Activated CD4-positive, alpha-beta memory T cell treated with anti-CD3 and anti-CD28 coated beads, Interleukin-2, amount 10 ng/mL, durations not matched to agents 7 days and 5 days (primary cell): ENCODE results near the gene SETD2. TPM values are rescaled to one million over a fixed set of nuclear protein-coding genes. Genes with fewer than 3 reads are reported as not detected.
"Not testable (repeated sequence)": the region's sequence is repeated elsewhere in the genome, so short reads cannot be mapped to it uniquely, and the experiment has no call there.

ENCODE experiments used
- CTCF ChIA-PET: fragments of 350-600 bp; sonication (Branson Sonifier 250); formaldehyde crosslinking; loops from one replicate; lab custom pipeline; 2021; ENCODE audit warnings: antibody characterized with exemption, inconsistent platforms; lab: Charles Lee
- POLR2A ChIA-PET: fragments of 350-600 bp; sonication (Branson Sonifier 250); formaldehyde crosslinking; loops from one replicate; lab custom pipeline; 2021; ENCODE audit warnings: antibody characterized with exemption; lab: Charles Lee
- DNase-seq: peaks from one replicate; pipeline ENCODE4 v3.0.0-alpha.2; 2020
- H3K27ac Mint-ChIP-seq: one replicate; pipeline ENCODE4 v1.8.0; 2021; ENCODE audit warnings: mild to moderate bottlenecking, mixed read lengths
- H3K27me3 Mint-ChIP-seq: one replicate; pipeline ENCODE4 v1.8.0; 2021; ENCODE audit warnings: mixed read lengths
- H3K36me3 Mint-ChIP-seq: one replicate; pipeline ENCODE4 v1.8.0; 2021; ENCODE audit warnings: low read depth, mixed read lengths
- H3K4me1 Mint-ChIP-seq: one replicate; pipeline ENCODE4 v1.8.0; 2021; ENCODE audit warnings: mixed read lengths
- H3K4me3 Mint-ChIP-seq: one replicate; pipeline ENCODE4 v1.8.0; 2021; ENCODE audit warnings: mild to moderate bottlenecking, mixed read lengths
- H3K9me3 Mint-ChIP-seq: one replicate; pipeline ENCODE4 v1.8.0; 2021; ENCODE audit warnings: mixed read lengths
- total RNA-seq, 2 experiments: library from RNA; stranded (reverse); gene quantifications; one replicate each; pipeline ENCODE4 v1.2.3, GENCODE V29; 2021

SETD2 gene
- total RNA-seq, 2 experiments from 2014 or later, result 37.4 to 41.5 TPM

DNA sequence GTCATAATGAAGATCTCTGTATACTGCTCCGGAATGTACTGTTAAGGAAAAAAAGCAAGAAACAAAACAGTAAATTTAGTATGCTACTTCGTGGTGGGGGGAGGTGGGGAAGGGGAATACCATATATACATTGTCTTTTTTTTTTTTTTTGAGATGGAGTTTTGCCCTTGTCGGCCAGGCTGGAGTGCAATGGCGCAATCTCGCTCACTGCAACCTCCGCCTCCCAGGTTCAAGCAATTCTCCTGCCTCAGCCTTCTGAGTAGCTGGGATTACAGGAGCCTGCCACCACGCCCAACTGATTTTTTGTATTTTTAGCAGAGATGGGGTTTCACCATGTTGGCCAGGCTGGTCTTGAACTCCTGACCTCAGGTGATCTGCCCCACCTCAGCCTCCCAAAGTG, 21.4 kb downstream of the SETD2 start:
- DNase-seq, H3K27me3 Mint-ChIP-seq, H3K36me3 Mint-ChIP-seq, CTCF ChIA-PET, H3K4me3 Mint-ChIP-seq, H3K9me3 Mint-ChIP-seq, H3K27ac Mint-ChIP-seq: not testable (repeated sequence)
- POLR2A ChIA-PET, result interaction anchor here (1.3 to 2.3 kb wide), 2 partner anchors 20 to 22 kb away, joined by 3 to 9 read pairs; partner anchors contain the start of gene SETD2
- peaks cover 22% of the 10 kb centered on the region for H3K4me1 Mint-ChIP-seq

DNA sequence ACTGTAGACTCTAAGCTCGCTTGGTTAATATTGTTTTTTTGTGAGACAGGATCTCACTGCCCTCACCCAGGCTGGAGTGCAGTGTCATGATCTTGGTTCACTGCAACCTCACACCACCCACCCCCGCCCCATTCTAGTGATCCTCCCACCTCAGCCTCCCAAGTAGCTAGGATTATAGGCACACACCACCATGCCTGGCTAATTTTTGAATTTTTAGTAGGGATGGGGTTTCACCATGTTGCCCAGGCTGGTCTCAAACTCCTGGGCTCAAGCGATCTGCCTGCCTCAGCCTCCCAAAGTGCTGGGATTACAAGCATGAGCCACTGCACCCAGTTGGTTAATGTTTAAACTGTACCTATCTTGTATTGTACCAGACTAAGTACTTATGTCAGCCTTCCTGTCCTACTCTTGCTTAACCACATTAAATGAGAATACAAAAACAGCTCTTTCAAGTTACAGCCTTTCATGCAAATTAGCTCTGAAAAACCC, 22.9 kb downstream of the SETD2 start:
- ChIA-PET CTCF (interaction anchor here (0.5 to 1.4 kb wide), 2 partner anchors 23 to 648 kb away, joined by 3 to 4 read pairs; partner anchors contain the start of gene SETD2), POLR2A (interaction anchor here (1.1 to 2.6 kb wide), 2 partner anchors 24 to 142 kb away, joined by 3 to 11 read pairs; partner anchors contain the start of genes KLHL18 and SETD2)
- H3K36me3 Mint-ChIP-seq, H3K27ac Mint-ChIP-seq, H3K9me3 Mint-ChIP-seq, H3K4me3 Mint-ChIP-seq, H3K27me3 Mint-ChIP-seq, DNase-seq: not testable (repeated sequence)
- H3K4me1 Mint-ChIP-seq, result peaks cover 23% of the 10 kb centered on the region

DNA sequence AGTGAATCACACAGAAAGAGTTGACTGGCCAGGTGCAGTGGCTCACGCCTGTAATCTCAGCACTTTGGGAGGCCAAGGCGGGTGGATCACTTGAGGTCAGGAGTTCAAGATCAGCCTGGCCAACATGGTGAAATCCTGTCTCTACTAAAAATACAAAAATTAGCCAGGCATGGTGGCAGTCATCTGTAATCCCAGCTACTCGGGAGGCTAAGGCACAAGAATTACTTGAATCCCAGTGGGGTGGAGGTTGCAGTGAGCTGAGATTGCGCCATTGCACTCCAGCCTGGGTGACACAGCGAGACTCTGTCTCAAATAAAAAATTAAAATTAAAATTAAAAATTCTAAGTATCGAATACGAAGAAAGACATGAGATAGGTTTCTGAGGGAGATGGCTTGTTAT, 23.4 kb downstream of the SETD2 start:
- H3K27me3 Mint-ChIP-seq, H3K27ac Mint-ChIP-seq, H3K36me3 Mint-ChIP-seq, DNase-seq, H3K9me3 Mint-ChIP-seq, H3K4me3 Mint-ChIP-seq: not testable (repeated sequence)
- POLR2A ChIA-PET, result interaction anchor here (1.1 to 2.6 kb wide), 2 partner anchors 24 to 142 kb away, joined by 3 to 11 read pairs; partner anchors contain the start of genes KLHL18 and SETD2
- H3K4me1 Mint-ChIP-seq, result peaks cover 25% of the 10 kb centered on the region
- CTCF ChIA-PET, result interaction anchor here (0.5 kb wide), 1 partner anchor 648 kb away, joined by 3 read pairs; no protein-coding TSS in a partner anchor

DNA sequence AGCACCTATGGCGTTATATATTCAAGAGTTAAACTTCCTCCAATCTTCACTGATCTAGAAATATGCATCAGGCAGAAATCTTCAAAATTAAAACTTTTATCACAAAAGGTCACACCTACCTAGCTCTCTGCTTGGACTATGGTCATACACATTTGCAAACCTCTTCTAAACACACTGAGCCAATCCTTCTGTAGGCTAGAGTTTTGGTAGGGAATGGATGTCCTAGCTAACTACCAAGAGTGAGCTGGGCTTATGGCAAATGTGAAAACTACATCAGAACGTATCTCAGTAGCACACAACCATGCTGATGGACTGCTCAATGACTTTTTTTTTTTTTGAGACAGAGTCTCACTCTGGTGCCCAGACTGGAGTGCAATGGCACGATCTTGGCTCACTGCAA, 29.6 kb downstream of the SETD2 start:
- H3K9me3 Mint-ChIP-seq, result no peaks in the 10 kb centered on the region
- no peak overlapping the region for H3K27ac Mint-ChIP-seq
- H3K27me3 Mint-ChIP-seq, result no peaks in the 10 kb centered on the region
- H3K4me3 Mint-ChIP-seq, result no peak overlapping the region
- peaks cover 14% of the 10 kb centered on the region for H3K4me1 Mint-ChIP-seq
- CTCF ChIA-PET, result no interaction called here
- peaks cover 14% of the 10 kb centered on the region for H3K36me3 Mint-ChIP-seq
- no peak for DNase-seq
- POLR2A ChIA-PET, result no interaction called here

DNA sequence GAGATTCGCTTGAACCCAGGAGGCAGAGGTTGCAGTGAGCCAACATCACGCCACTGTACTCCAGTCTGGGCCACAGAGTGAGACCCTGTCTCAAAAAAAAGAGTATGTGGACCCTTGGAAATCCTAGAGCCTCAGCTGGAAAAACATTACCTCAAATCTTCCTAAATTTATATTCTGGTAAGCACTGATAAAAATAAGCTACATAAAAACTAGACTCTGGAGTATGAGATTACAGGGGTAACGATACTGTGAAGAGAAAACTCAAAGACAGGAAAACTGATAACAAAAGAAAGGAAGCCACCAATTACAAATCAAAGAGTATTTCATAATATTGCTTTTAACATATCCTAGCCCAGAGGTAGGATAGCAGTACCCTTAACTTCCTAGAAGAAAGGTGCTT, 30.3 kb downstream of the SETD2 start:
- POLR2A ChIA-PET, result no interaction called here
- CTCF ChIA-PET, result no interaction called here

DNA sequence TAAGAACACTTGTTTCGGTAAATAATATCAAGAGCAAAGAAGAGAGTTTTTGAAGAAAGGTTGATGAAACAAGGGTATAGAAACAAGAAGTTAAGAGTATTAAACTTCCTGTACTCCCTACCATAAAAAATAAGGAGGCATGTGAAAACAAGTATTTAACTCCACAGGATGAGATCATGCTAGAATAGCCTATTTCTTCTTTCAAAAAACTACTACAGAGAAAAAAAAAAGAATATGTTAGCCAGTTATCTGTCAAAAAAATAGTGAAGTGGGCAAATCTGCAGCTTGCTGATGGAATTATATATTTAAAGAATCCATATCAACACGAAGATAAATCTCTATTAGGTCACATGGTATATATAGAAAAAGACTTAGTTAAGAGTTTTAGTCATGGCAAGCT, 33.4 kb downstream of the SETD2 start:
- ChIA-PET POLR2A (no interaction called here), CTCF (no interaction called here)
- Mint-ChIP-seq H3K27me3 (no peaks in the 10 kb centered on the region), H3K4me1 (peaks cover 15% of the 10 kb centered on the region), H3K27ac (no peak overlapping the region), H3K4me3 (no peak overlapping the region), H3K9me3 (no peaks in the 10 kb centered on the region), H3K36me3 (peaks cover 15% of the 10 kb centered on the region)
- no peak for DNase-seq

More for the DNA sequence above, 30.3 kb downstream of the SETD2 start:
- Mint-ChIP-seq H3K27me3 (no peaks in the 10 kb centered on the region), H3K36me3 (peaks cover 8% of the 10 kb centered on the region), H3K4me1 (peaks cover 14% of the 10 kb centered on the region), H3K9me3 (no peaks in the 10 kb centered on the region), H3K27ac (no peak overlapping the region), H3K4me3 (no peak overlapping the region)
- no peak for DNase-seq

DNA sequence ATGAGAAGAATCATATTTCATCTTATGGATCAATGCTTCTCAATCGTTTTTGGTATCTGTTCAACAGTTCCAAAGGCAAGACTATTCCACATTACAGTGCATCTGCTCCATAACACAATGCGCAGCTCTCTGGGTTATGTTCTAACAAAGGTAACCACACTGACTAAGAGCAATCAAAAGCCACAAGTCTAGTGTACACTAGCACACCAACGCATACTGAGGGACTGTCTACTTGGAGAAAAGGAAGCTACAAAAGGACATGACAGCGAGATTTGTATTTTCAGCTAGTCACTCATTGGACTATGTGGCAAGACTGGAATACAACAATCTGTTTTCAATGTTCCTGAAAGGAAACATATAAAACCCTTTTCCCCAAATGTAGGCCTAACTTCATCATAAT, 35.8 kb downstream of the SETD2 start:
- Mint-ChIP-seq H3K9me3 (no peaks in the 10 kb centered on the region), H3K27ac (no peak overlapping the region), H3K36me3 (peaks cover 33% of the 10 kb centered on the region), H3K4me3 (no peak overlapping the region), H3K4me1 (peaks cover 10% of the 10 kb centered on the region), H3K27me3 (no peaks in the 10 kb centered on the region)
- POLR2A ChIA-PET, result no interaction called here
- no peak for DNase-seq
- CTCF ChIA-PET, result no interaction called here

DNA sequence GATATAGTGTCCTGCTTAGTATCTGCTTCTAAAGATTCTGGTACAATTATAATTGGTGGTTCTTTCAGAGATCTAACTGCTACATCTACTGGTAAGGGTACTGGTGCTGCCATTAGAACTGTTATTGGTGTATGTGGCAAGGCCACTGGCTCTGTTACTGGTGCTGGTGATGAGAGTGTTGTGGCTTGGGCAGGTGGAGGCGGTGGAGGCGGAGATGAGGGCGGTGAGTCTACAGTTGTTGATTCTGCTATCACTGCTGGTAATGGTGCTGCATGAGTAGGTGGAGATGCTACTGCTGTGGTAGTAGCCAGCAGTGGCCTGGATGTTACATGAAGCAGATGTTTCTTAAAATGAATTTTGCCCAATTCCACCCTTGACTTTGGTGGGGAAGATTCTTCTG, 40.1 kb downstream of the SETD2 start:
- no peak for DNase-seq
- H3K4me3 Mint-ChIP-seq, result no peak overlapping the region
- ChIA-PET CTCF (interaction anchor here (0.9 kb wide), 1 partner anchor 8 kb away, joined by 3 read pairs; no protein-coding TSS in a partner anchor), POLR2A (no interaction called here)
- peaks cover 27% of the 10 kb centered on the region for H3K4me1 Mint-ChIP-seq
- no peaks in the 10 kb centered on the region for H3K27me3 Mint-ChIP-seq
- H3K27ac Mint-ChIP-seq, result no peak overlapping the region
- H3K9me3 Mint-ChIP-seq, result no peaks in the 10 kb centered on the region
- H3K36me3 Mint-ChIP-seq, result peaks cover 62% of the 10 kb centered on the region

DNA sequence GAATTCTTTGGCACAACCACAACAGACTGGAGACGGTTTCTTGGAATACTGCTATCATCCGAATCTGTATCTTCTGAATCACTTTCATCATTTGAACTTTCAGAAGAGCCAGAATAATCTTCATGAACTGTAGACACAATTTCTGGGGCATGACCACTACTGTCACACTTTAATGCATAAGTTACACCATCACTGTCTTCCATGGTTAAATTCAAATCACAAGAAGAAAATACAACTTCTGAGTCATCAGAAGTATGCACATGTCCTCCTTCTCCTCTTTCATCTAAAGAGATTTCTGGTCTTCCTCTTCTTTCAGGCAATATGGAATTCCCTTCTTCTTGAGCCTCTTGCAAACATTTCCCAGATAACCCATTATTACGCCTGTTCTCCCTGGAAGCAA, 42.5 kb downstream of the SETD2 start:
- Mint-ChIP-seq H3K27me3 (no peaks in the 10 kb centered on the region), H3K27ac (no peak overlapping the region), H3K9me3 (no peaks in the 10 kb centered on the region), H3K4me1 (peaks cover 34% of the 10 kb centered on the region), H3K4me3 (no peak overlapping the region), H3K36me3 (peaks cover 66% of the 10 kb centered on the region)
- DNase-seq, result no peak
- ChIA-PET CTCF (interaction anchor here (0.6 to 1.2 kb wide), 2 partner anchors 39 to 88 kb away, joined by 3 read pairs; no protein-coding TSS in a partner anchor), POLR2A (no interaction called here)

DNA sequence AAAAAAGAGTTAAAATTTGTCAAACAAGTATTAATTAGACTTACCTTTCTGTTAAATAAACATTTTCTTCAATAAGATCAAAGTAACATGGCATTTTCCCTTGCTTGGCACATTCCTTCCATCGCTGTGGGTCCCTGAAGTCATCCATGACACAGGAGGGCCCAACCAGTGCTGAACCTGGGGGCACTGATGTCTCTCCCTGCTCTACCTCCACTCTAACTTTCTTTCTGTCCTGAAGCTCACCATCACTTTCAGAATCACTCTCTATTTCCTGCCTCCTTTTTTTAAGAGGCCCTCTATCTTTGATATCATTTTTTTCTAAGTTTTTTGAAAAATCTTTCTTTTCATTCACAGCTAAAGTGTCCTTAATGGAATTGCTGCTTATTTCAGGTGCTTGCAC, 43.8 kb downstream of the SETD2 start:
- Mint-ChIP-seq H3K27me3 (no peaks in the 10 kb centered on the region), H3K9me3 (no peaks in the 10 kb centered on the region), H3K4me1 (peaks cover 34% of the 10 kb centered on the region), H3K27ac (no peak overlapping the region), H3K4me3 (no peak overlapping the region), H3K36me3 (peaks cover 58% of the 10 kb centered on the region)
- CTCF ChIA-PET, result interaction anchor here (0.9 kb wide), 1 partner anchor 38 kb away, joined by 3 read pairs; no protein-coding TSS in a partner anchor
- POLR2A ChIA-PET, result no interaction called here
- DNase-seq, result no peak

DNA sequence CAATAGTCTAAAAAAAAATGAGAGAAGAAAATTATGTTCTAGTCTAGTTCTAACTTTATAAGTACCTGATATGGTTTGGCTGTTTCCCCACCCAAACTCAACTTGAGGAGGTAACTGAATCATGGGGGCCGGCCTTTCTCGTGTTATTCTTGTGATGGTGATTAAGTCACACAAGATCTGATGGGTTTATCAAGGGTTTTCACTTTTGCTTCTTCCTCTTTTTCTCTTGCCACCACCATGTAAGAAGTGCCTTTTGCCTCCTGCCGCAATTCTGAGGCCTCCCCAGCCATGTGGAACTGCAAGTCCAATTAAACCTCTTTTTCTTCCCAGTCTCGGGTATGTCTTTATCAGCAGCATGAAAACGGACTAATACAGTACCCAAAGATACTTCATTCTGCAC, 44.5 kb downstream of the SETD2 start:
- CTCF ChIA-PET, H3K27me3 Mint-ChIP-seq, POLR2A ChIA-PET, H3K27ac Mint-ChIP-seq, DNase-seq, H3K4me3 Mint-ChIP-seq, H3K9me3 Mint-ChIP-seq: not testable (repeated sequence)
- Mint-ChIP-seq H3K4me1 (peaks cover 34% of the 10 kb centered on the region), H3K36me3 (peaks cover 59% of the 10 kb centered on the region)

DNA sequence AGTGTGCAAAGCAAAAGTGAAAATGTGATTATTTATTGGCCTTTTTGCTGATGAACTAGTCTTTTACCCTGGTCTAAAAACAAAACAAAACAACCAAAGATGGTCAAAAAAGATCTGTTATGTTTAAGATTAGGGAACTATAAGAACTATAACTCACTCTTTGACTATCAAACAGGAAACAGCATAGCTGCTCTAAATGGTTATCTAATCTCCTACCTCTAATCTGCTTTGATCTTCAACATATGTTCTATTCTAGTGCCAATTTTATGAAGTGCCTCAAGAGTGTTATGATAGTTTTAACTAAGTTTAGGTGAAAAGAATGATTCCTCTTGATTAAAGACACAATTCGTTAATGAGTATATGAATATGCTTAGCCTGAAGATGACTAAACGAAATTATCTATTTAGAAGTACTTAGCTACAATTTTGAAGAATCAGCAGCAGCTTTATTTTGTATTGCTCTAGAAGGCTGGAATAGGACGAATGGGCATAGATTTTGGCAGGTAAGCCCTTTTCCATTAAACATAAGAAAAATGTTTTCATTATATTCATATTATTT, 46.0 kb downstream of the SETD2 start:
- POLR2A ChIA-PET, result interaction anchor here (1.2 kb wide), 1 partner anchor 46 kb away, joined by 4 read pairs; the partner anchor contains the start of gene SETD2
- peaks cover 58% of the 10 kb centered on the region for H3K36me3 Mint-ChIP-seq
- CTCF ChIA-PET, result interaction anchor here (1.0 kb wide), 1 partner anchor 46 kb away, joined by 3 read pairs; the partner anchor contains the start of gene SETD2
- no peak overlapping the region for H3K4me3 Mint-ChIP-seq
- no peaks in the 10 kb centered on the region for H3K27me3 Mint-ChIP-seq
- no peaks in the 10 kb centered on the region for H3K9me3 Mint-ChIP-seq
- H3K27ac Mint-ChIP-seq, result peak overlapping the region; percentile 50
- peaks cover 34% of the 10 kb centered on the region for H3K4me1 Mint-ChIP-seq
- DNase-seq, result no peak

DNA sequence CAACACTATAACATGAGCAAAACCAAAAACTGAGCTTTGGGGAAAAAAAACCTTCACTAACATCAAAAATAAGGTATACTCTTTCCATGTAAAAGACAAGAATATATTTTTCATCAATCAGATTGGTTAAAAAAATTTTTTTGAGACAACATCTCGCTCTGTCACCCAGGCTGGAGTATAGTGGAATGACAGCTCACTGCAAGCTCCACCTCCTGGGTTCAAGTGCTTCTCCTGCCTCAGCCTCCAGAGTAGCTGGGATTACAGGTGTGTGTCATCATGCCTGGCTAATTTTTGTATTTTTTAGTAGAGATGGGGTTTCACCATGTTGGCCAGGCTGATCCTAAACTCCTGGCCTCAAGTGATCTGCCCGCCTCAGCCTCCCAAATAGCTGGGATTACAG, 48.4 kb downstream of the SETD2 start:
- Mint-ChIP-seq H3K4me1 (peaks cover 21% of the 10 kb centered on the region), H3K36me3 (peaks cover 50% of the 10 kb centered on the region)
- DNase-seq, H3K27me3 Mint-ChIP-seq, POLR2A ChIA-PET, H3K27ac Mint-ChIP-seq, H3K4me3 Mint-ChIP-seq, H3K9me3 Mint-ChIP-seq: not testable (repeated sequence)
- CTCF ChIA-PET, result interaction anchor here (1.1 to 1.4 kb wide), 2 partner anchors 9 to 49 kb away, joined by 3 read pairs; no protein-coding TSS in a partner anchor
